PC-3 (cell line): ENCODE data around the gene CLDN34. TPM values are rescaled to one million over a fixed set of nuclear protein-coding genes. Genes with fewer than 3 reads are reported as not detected.

ENCODE experiments used
- ATAC-seq: fragments of 200-7000 bp; cut with Tn5 transposase; 2 replicates; pipeline ENCODE4 v1.9.1; 2020; ENCODE audit warnings: mild to moderate bottlenecking, moderate library complexity
- BruUV-seq: library from RNA; stranded (reverse); fragments of 400-500 nt; replicated peaks from 2 replicates; lab custom pipeline; 2021; lab: Mats Ljungman, UMichigan
- CTCF ChIA-PET: fragments of 300-600 bp; sonication (Branson Sonifier 250); formaldehyde crosslinking; loops from one replicate; lab custom pipeline; 2022; ENCODE audit warnings: antibody characterized with exemption; lab: Charles Lee
- POLR2A ChIA-PET: fragments of 300-600 bp; sonication (Branson Sonifier 250); formaldehyde crosslinking; loops from one replicate; lab custom pipeline; 2022; ENCODE audit warnings: antibody characterized with exemption; ENCODE audit not compliant: unreplicated experiment; lab: Charles Lee
- DNase-seq: peaks from one replicate; pipeline ENCODE4 v3.0.0-alpha.2; 2015
- H2AFZ ChIP-seq: fragments of 300-600 bp; sonication (generic); 2 replicates; pipeline ENCODE4 v1.6.0; 2016; ENCODE audit warnings: antibody characterized with exemption, low read length
- H3F3A ChIP-seq: fragments of 300-600 bp; sonication (generic); one replicate; pipeline ENCODE4 v1.6.0; 2017; ENCODE audit warnings: antibody characterized with exemption, low read length, control low read depth, mild to moderate bottlenecking; ENCODE audit not compliant: unreplicated experiment
- H3K27ac ChIP-seq: fragments of 300-600 bp; sonication (generic); 2 replicates; pipeline ENCODE4 v1.5.1; 2016; ENCODE audit warnings: mild to moderate bottlenecking, low read length
- H3K27me3 ChIP-seq: fragments of 300-600 bp; sonication (generic); 2 replicates; pipeline ENCODE4 v1.6.1; 2016; ENCODE audit warnings: low read length, mixed read lengths
- H3K36me3 ChIP-seq: fragments of 300-600 bp; sonication (generic); 2 replicates; pipeline ENCODE4 v1.6.1; 2016; ENCODE audit warnings: low read depth, mixed run types, low read length, mixed read lengths
- H3K4me1 ChIP-seq: fragments of 300-600 bp; sonication (generic); 2 replicates; pipeline ENCODE4 v1.5.1; 2016; ENCODE audit warnings: low read length; ENCODE audit not compliant: insufficient read depth
- H3K4me2 ChIP-seq: fragments of 300-600 bp; sonication (generic); 2 replicates; pipeline ENCODE4 v1.6.0; 2016; ENCODE audit warnings: low read length
- H3K4me3 ChIP-seq: fragments of 300-600 bp; sonication (generic); 2 replicates; pipeline ENCODE4 v1.5.1; 2016; ENCODE audit warnings: mild to moderate bottlenecking, low read length, mixed read lengths
- H3K79me2 ChIP-seq: fragments of 300-600 bp; sonication (generic); 2 replicates; pipeline ENCODE4 v1.6.1; 2017; ENCODE audit warnings: low read length, mixed read lengths
- H3K9ac ChIP-seq: fragments of 300-600 bp; sonication (generic); 2 replicates; pipeline ENCODE4 v1.6.0; 2016; ENCODE audit warnings: mild to moderate bottlenecking, low read length
- H3K9me2 ChIP-seq: fragments of 300-600 bp; sonication (generic); replicated peaks from 2 replicates; pipeline ENCODE4 v1.6.1; 2016; ENCODE audit warnings: mixed run types, low read length, mixed read lengths
- H3K9me3 ChIP-seq: fragments of 300-600 bp; sonication (generic); 2 replicates; pipeline ENCODE4 v1.6.1; 2016; ENCODE audit warnings: low read length, mixed read lengths
- H4K20me1 ChIP-seq: fragments of 300-600 bp; sonication (generic); 2 replicates; pipeline ENCODE4 v1.6.1; 2016; ENCODE audit warnings: low read length, mixed read lengths
- EZH2 ChIP-seq: fragments of 300-600 bp; sonication (generic); IDR thresholded peaks from one replicate; pipeline ENCODE4 v1.6.1; 2017; ENCODE audit warnings: antibody characterized with exemption, mild to moderate bottlenecking, low read length; ENCODE audit not compliant: unreplicated experiment
- EZH2phosphoT487 ChIP-seq: fragments of 300-600 bp; sonication (generic); IDR thresholded peaks from 2 replicates; pipeline ENCODE4 v1.6.1; 2018; ENCODE audit warnings: mild to moderate bottlenecking, antibody characterized with exemption, low read length, borderline replicate concordance
- intact Hi-C: fragments of 100-400 bp; cut with micrococcal nuclease; formaldehyde crosslinking; loops from 2 replicates; pipeline ENCODE4 v1.9.0; 2023
- total RNA-seq: library from RNA; depleted of rRNA; stranded (reverse); fragments of >200 nt; gene quantifications from 2 replicates; pipeline ENCODE4 v1.2.3, GENCODE V29; 2014
- TF ChIP-seq, protein P1 (sequence below): fragments of 300-600 bp; sonication (generic); conservative IDR thresholded peaks from 2 replicates; pipeline ENCODE4 v1.5.1; 2017; ENCODE audit warnings: antibody characterized with exemption, low read depth, mild to moderate bottlenecking, low read length

Gene CLDN34
- total RNA-seq, 1 experiment from 2014 or later = 0.66 TPM

DNA sequence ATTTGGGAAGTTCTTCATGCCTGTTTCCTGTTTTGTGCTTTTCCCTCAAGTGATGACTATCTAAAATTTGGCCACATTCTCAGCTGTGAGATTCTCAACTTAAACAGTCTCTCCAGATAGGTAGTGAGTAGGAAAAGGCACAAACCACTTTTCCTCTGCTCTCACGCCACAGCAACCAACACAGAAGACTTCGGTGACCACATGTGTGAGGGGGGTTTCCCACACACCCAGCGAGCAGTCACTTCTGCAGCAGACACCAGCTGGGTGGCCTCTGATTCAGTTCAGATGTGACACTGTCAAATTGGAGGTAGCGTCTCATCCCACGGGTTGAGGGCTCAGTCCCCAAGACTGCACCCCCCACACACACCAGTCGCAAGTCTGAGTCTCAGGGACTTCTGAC is 25.1 kb upstream of the CLDN34 start:
- no peak overlapping the region for H3K4me2 ChIP-seq
- CTCF ChIA-PET = no interaction called here
- no peaks in the 10 kb centered on the region for H4K20me1 ChIP-seq
- POLR2A ChIA-PET = interaction anchor here (0.6 kb wide), 1 partner anchor 42 kb away, joined by 10 read pairs; no protein-coding TSS in a partner anchor
- no peak for DNase-seq
- no peaks in the 10 kb centered on the region for H3K79me2 ChIP-seq
- H3K27me3 ChIP-seq = no peaks in the 10 kb centered on the region
- H3K9ac ChIP-seq = no peak overlapping the region
- no peak overlapping the region for H3K27ac ChIP-seq
- no peak overlapping the region for H2AFZ ChIP-seq
- no peaks in the 10 kb centered on the region for H3K9me2 ChIP-seq
- no peak for TF ChIP-seq EZH2phosphoT487
- TF ChIP-seq, protein P1, sequence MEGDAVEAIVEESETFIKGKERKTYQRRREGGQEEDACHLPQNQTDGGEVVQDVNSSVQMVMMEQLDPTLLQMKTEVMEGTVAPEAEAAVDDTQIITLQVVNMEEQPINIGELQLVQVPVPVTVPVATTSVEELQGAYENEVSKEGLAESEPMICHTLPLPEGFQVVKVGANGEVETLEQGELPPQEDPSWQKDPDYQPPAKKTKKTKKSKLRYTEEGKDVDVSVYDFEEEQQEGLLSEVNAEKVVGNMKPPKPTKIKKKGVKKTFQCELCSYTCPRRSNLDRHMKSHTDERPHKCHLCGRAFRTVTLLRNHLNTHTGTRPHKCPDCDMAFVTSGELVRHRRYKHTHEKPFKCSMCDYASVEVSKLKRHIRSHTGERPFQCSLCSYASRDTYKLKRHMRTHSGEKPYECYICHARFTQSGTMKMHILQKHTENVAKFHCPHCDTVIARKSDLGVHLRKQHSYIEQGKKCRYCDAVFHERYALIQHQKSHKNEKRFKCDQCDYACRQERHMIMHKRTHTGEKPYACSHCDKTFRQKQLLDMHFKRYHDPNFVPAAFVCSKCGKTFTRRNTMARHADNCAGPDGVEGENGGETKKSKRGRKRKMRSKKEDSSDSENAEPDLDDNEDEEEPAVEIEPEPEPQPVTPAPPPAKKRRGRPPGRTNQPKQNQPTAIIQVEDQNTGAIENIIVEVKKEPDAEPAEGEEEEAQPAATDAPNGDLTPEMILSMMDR = no peak
- TF ChIP-seq EZH2 = no peak
- no peaks in the 10 kb centered on the region for H3K9me3 ChIP-seq
- intact Hi-C loops = no loop called here
- H3K36me3 ChIP-seq = no peaks in the 10 kb centered on the region
- H3K4me1 ChIP-seq = peaks cover 9% of the 10 kb centered on the region
- ATAC-seq = no peak
- H3F3A ChIP-seq = no peaks in the 10 kb centered on the region
- no TSS peak for BruUV-seq
- H3K4me3 ChIP-seq = no peak overlapping the region

DNA sequence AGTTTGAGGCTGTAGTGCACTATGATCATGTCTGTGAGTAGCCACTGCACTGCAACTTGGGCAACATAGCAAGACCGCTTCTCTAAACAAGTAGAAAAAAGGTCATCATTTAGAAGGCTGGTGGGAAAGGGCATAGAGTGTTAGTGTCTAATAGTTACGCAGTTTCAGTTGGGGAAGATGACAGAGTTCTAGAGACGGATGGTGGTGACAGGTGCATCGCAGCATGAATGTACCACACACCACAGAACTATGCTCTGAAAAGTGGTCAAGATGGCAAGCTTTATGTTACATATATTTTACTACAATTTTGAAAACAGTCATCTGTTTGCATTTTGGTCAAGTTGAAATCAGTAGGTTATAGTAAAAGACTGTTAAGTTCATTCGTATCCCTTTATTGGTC is 23.7 kb upstream of the CLDN34 start:
- TF ChIP-seq, protein P1 = no peak
- TF ChIP-seq EZH2 (no peak), EZH2phosphoT487 (no peak)
- BruUV-seq = no TSS peak
- H3K27me3 ChIP-seq = no peaks in the 10 kb centered on the region
- no peak overlapping the region for H3K4me2 ChIP-seq
- intact Hi-C loops = no loop called here
- H3K79me2 ChIP-seq = no peaks in the 10 kb centered on the region
- no peaks in the 10 kb centered on the region for H4K20me1 ChIP-seq
- H3K9me3 ChIP-seq = no peaks in the 10 kb centered on the region
- ChIA-PET POLR2A (no interaction called here), CTCF (no interaction called here)
- H3F3A ChIP-seq = no peaks in the 10 kb centered on the region
- H3K36me3 ChIP-seq = no peaks in the 10 kb centered on the region
- ATAC-seq (no peak), DNase-seq (no peak)
- no peak overlapping the region for H3K4me3 ChIP-seq
- H2AFZ ChIP-seq = no peak overlapping the region
- no peak overlapping the region for H3K9ac ChIP-seq
- peaks cover 9% of the 10 kb centered on the region for H3K4me1 ChIP-seq
- H3K9me2 ChIP-seq = no peaks in the 10 kb centered on the region
- H3K27ac ChIP-seq = no peak overlapping the region

DNA sequence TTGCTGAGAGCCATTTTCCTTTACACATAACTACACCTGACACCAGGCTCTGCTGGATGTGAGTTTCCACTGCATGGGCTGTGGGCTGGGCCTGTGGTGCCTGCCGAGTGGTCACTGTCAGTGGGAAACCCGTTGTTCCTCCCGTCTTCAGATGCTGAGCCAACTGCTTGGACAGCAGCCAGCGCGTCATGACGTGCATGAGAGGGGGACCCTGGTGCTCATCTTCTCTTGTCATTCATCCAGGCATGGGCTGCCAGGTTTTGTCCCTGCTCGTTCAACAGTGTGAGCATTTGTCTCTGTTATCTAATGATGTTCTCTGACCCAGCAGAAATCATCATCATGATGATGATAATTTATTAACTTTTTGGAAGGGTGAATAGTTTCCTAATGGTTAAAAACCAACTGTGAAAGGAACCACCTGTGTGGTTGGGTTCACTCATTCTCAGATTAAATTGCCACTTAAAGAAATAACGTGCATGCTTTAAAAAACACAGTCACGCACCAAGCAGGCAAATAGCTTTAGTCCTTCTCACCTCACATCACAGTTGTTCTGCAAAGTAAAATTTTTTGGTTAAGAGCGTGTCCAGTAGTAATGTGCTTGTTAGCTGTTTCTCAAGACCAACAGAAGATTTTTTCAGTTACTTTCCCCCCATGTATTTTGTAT is 19.9 kb upstream of the CLDN34 start:
- BruUV-seq = no TSS peak
- Histone ChIP-seq H3K9ac (no peak overlapping the region), H2AFZ (no peak overlapping the region), H3F3A (no peaks in the 10 kb centered on the region), H3K4me2 (no peak overlapping the region), H3K27me3 (no peaks in the 10 kb centered on the region), H3K79me2 (no peaks in the 10 kb centered on the region), H3K27ac (no peak overlapping the region), H3K9me2 (no peaks in the 10 kb centered on the region), H3K36me3 (no peaks in the 10 kb centered on the region), H3K4me3 (no peak overlapping the region), H3K9me3 (no peaks in the 10 kb centered on the region), H3K4me1 (no peaks in the 10 kb centered on the region), H4K20me1 (no peaks in the 10 kb centered on the region)
- CTCF ChIA-PET = no interaction called here
- TF ChIP-seq, protein P1 = no peak
- no peak for TF ChIP-seq EZH2phosphoT487
- TF ChIP-seq EZH2 = no peak
- no peak for DNase-seq
- ATAC-seq = no peak
- intact Hi-C loops = no loop called here
- POLR2A ChIA-PET = no interaction called here
